HG02884 (cell line): ENCODE measurements around the gene ZNF384.

Experiments used
- ATAC-seq: cut with Tn5 transposase; IDR thresholded peaks from one replicate; pipeline ENCODE4 v1.9.1; 2021; ENCODE audit warnings: mild to moderate bottlenecking, moderate library complexity; ENCODE audit not compliant: unreplicated experiment

Gene ZNF384

DNA sequence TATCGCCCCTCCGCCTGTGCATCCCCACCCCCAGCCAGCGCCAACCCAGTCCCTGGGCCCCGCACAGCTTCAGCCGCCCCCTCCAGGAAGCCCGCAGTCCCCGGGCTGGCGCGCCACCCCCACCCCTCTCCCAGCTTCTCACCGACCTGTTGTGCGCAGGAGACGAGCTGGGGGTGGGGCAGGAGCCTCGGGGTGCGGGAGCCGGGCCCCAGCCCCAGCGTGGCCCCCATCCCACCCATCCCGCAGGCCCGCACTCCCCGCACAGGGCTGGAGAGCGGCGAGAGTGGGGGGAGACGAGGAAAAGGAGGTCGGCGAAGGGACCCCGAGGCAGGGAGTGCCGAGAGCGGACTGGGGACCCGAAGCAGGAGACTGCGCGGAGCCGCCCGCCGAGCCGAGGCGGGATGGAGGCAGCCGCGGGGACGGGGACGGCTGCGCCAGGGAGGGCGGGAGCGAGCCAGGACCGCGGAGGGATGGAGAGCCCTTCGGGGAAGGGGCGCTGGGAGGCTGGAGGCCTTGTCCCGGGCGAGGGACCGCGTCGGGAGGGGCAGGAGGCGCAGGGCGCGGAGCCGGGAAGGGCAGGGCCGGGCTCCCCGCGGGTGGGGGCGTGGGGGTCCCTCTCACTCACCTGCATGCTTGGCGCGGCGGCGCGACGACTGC is 10.9 kb upstream of the ZNF384 start:
- ATAC-seq = no peak

DNA sequence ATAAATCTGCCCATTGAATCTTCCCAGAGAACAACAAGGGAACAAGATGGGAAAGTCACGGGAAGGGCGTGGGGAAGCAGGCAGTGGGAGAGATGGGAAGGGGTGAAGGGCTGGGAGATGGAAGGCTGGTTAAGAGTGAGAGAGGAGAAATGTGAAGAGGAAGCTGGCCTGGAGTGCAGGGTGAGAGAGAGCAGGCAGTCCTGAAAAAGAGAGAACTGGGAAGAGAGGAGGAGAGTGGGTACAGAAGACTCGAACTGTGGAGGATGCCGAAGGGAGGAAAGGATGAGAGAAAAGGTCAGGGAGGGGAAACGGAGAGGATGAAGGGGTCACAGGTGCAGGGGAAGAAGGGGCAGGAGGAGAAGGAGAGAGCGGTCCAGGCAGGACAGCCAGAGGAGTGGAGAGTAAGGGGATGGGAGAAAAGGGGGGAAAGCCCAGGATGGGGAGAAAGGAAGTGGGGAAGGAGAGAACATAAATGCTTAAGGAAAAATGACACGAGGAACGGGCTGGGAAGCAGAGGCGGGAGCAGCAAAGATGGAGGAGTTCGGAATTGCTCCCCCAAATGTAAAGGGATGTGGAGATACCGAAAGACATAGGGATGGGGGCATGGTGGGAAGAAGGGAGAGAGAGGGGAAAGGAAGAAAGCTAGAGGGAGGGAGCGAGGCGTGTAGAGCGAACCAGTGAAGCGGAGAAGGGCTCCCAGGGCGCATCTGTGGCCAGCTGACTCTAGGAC is 10.2 kb upstream of the ZNF384 start:
- ATAC-seq = no peak

DNA sequence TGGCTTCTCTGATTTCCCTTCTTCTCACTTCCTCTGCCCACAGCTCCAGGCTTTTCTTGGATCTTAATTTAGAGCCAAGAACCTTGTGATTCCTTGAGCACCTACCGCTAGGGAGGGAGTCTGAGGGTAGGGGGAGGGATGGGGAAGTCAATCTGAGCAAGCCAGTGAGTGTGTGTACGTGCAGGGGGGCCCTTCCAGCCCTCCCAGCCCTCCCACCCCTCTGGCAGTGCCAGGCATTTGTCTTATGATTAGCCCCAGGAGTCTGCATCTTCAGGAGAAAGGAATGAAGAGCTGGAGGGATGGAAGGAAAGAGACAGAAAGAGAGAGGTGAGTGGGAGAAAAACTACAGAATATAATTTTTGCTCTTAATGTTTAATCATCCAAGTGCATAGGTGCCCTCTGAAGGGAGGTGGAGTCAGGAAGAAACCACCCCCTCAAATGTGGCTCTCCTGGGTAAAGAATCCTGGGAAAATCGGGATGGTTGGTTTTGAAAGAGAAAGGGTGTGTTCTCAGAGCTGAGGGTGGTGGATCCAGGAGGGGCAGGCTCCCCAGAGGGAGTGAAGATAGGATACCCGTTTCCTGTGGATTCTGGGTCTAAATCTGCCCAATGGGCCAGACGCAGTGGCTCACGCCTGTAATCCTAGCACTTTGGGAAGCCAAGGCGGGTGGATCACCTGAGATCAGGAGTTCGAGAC is 9.3 kb upstream of the ZNF384 start:
- no peak for ATAC-seq

DNA sequence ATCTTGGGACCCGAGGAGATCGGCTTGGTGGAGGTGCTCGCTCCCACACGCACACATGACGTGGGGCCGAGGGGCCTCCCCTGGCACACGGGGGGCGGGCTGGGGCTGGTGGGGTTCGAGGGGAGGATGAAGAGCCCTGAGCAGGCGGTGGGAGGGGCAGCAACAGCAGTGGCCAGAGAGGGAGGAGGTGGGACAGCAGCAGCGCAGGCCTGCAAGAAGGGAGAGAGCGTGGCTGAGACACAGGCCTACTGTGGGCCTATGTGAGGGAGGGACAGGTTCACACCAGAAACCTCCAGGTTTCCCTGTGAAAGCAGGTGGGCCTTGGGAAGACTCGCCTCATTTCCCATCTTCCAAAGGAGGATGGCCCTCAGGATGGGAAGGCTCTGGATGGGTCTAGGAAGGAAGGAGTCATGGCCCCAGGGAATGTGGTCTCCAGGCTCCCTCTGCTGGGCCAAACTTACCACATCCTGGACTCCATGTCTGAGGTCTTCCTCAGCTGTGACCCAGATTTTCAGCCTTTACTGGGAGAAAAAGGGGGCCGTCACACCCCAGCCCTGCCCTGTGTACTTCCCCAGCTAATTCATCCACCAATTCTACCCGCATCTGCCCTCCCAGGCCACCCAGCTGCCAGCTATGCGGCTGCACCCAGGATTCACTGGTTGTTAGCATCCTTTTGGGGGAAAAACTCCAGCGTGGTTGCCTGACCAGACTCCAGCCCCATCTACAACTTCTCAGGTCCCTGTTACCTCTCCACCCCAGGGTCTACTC is 8.6 kb upstream of the ZNF384 start:
- no peak for ATAC-seq

DNA sequence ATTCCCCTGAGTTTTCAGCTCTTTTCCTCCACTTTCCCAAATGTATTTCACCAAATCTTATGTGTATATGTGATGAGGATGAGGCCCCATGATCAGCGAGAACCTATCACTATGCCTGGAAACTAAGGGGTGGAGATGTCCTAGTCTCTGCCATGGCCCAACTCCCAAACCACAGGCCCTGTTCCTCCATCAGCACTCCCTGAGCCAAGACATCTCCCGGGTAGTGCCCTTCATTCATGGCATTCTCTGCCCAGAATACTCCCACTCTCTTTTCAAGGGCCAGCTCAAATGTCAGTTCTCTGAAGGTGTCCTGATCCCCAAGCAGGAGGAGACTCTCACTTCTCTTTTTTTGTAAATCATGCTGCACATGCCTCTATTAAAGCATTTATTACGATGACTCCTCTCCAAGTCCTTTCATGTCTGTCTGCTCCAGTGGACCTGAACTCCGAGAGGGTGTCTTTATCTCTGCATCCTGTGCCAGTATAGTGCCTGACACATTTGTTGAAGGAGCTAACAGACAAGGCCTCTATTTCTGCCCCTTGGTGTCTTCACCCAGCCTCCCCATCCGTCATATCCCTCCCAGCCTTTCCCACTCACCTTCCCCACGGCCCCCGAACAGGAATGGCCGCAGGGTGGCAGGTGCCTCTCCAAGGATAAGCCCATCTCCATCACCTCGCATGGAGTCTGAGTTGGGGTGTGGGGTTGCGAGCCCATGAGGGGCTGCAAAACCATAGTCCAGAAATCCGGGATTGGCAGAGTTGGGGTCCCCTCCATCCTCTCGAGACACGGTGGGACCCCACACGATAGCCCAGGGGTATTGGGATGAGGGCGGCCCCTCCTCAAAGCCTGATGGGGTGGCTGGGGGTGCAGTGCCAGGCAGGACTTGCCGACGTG is 7.8 kb upstream of the ZNF384 start:
- peak; percentile 48 for ATAC-seq

DNA sequence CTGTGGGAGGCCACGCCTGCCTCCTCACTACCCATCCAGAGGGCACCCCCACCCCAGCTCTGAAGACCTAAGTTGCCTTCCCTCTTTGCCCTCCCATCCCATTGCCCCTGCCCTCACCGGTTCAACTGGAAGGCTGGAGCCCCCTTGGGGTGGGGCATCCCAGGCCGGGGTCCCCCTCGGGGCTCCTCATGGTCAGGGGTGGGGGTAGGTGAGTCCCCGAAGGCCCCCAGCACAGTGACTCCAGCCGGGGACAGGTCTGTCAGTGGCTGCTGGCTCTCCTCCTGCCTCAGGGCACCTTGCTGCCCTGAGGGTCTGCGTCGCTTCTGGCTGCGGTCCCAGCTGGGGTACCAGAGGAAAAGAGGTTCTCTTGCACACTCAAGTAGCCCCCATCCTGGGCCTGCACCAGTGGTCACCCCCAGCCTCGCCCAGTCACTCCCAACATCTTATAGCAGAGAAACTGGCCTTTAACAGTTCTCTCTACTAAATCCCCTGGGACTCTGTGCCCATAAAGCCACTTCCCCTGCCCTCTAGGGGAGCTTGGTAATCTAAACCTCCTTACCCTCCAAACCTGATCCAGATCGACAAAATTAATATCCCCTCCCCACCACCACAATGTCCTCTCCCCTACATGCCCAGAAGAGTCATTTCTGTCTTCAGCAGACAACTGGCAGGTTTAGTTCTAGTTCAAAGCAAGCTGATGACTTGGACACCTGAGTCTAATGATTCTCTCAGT is 6.3 kb upstream of the ZNF384 start:
- no peak for ATAC-seq

DNA sequence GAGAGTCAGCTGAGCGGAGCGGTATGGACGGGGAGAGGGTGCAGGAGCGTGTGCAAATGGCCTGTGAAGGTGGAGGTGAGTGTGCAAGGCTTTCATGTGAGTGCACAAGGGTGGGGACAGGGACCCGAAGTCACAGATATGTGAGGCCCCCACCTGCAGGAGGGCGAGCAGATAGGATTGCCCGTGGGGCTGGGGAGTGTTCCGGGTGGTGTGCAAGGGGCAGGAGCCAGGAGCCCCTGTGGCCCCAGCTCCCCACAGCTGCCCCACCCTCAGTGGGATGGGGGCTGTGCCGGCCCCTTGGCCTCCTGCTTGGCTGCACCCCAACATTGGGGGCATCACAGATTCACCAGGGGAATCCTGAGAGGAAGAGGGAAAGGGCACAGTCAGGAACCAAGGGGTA is 5.5 kb upstream of the ZNF384 start:
- no peak for ATAC-seq

DNA sequence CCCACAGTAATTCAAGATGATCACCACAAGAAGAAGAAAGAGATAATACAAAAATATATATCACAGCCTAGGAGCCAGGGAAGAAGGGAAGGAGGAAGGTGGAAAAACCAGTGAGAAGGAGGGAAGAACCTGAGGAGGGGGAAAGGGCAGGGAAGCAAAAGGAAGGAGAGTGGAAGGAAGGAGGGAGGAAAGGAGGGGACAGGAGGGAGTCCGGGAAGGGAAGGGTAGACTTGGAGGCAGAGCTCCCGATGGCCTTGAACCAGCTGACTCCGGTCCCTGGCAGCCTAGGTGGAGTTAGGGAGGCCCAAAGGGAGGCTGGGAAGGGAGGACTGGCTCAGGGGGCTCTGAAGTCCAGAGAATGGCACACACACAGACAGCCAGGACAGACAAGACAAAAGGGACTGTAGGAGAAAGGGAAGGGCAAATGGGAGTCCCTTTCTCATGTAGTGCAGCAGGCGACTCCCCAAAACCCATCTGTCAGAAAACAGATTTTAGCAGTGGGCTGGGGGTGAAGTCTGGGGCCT is 4.7 kb upstream of the ZNF384 start:
- ATAC-seq = no peak

DNA sequence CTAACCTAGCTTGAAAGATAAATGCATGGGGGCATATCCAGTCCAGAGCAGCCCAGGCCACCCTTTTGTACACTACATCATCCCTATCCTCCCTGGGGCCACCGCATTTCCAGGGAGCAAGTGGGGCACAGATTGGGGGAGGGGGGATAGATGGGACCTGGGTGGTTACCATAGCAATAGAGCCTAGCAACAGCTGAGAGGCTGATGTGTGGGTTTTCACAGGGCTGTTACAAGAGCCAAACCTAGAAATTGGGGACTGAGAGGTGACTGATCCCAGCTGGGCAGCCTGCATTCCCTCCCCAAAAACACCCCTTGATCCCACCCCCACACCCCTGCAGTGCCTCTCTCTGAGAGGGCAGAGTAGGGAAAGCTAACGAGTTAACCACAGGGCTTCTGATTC is 3.7 kb upstream of the ZNF384 start:
- no peak for ATAC-seq

DNA sequence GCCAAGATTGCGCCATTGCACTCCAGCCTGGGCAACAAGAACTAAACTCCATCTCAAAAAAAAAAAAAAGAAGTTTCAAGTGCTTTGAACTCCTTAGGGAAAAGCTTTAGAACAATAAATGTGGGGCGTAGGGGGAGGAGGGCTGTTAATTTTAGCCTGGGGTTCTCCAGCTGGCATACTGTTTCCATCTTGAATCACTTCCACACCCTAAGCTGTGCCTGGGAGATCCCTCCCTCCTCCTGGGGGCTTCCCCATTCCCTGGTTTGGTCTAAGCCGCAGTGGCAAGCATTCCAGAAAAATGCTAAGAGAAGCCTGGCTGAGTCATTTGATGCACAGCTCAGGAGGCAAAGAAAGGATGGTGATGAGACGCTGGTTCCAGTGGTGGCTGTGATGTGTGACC is 2.3 kb upstream of the ZNF384 start:
- ATAC-seq = no peak

DNA sequence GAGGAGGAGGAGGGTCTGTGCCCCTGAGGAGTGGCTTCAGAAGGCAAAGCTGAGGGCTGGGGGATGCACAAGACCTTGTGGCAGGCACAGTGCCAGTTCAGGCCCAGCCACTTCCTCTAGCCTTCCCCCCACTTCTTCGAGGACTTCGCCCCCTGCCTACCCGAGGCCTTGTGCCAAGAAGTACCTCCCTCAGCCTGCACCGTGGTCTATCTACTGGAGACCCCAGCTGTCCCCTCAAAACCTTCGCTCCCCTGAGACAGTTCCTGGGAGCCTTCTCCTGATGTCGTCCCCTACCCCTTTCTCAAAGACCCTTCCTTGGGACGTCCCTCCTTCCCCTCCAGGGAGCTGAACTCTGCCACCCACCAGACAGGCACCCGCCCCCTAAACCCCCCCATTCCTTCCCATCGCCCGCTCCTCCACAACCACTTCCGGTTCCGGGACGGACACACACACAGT is 604 bp downstream of the ZNF384 start:
- ATAC-seq = no peak

DNA sequence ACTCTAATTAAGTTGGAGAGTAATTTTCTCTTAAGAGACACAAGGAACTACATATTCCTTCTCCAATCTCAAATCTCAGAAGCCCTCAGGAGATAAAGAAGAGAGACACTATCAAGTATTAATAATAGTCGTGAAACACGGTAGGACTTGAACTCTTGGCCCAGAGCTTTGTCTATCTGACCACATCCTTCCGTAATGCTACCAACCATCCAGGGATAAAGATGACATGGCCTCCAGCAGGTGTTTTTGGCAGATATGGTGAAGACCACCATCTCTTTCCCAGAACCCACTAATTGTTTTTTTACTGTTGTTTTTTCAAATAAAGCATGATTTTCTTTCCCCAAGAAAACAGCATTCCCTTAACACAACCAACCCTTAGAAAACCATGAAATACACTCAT is 3.4 kb downstream of the ZNF384 start:
- no peak for ATAC-seq

DNA sequence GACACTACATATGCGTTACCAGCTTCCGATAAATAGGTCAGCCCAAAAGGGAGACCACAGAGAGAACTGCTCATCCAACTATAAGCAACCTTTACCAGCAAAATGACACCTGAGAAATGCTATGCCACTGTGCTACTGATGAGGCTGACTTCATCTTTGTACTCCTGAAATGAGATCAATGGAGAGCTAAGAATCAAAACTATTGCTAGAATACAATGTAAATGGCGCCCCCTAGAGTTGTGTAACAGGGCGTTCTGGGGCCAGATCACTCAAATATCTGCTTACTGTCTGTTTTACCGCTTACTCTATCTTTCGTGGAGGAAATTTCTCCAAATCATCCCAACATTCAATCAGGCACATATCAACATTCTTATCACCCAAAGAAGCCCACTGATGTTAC is 4.6 kb downstream of the ZNF384 start:
- ATAC-seq = no peak

DNA sequence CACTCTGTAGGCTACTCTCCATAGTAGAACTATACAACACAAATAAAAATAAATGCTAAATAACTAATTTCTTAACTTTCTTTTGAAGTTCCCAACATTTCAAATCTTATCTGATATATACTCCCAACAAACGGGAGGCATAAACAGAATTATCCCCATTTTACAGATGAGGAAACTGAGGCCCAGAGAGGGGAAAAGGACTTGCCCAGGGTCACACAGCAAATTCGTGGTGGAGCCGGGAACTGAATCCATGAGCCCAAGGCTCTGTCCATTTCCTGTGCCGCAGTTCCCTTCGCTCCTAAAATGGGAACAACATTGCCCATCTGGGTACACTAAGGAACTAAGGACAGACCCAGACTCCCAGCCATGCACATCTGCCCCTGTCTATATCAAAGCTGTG is 12.2 kb downstream of the ZNF384 start:
- no peak for ATAC-seq

DNA sequence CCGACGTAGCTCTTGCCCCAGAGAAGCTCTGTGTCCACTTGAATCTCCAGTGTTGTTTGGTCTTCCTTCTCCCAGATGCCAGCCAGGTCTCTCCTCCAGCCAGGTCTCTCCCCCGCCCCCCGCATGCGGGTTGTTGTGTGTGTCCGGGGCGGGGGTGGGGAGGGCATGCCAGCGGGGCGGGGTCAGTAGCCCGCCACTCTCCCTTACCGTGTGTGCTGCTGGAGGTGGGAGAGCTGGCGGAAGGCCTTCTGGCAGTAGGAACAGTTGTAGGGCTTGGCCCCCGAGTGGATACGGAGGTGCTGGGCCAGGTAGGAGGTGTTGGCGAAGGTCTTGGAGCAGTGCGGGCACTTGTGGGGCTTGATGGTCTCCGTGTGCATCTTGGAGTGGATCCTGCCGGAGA is 17.0 kb downstream of the ZNF384 start:
- no peak for ATAC-seq

DNA sequence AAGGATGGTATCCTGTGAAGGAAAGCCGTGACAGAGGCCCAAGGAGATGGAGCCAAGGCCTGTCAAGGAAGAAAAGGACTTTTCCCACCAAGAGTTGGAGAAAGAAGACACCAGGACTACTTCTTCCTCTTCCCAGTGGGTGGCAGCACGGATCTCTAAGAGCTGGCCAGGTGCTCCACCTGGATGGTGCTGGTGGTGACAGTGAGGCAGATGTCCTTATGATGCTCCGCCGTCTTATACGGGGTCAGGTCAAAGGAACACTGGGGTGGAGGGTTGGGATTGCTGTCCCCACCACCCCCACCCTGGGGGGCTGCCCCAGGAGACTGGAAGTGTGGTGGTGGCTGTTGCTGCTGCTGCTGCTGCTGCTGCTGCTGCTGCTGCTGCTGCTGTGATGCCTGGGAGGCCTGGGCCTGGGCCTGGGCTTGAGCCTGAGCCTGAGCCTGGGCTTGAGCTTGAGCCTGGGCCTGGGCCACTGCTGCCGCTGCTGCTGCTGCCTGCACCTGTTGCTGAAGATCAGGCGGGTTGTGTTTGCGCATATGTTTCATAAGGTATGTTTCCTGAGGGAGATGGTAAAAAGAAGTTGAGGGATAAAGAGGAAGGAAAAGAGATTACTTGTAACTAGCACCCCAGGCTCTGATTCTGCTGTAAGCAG is 21.5 kb downstream of the ZNF384 start:
- no peak for ATAC-seq

DNA sequence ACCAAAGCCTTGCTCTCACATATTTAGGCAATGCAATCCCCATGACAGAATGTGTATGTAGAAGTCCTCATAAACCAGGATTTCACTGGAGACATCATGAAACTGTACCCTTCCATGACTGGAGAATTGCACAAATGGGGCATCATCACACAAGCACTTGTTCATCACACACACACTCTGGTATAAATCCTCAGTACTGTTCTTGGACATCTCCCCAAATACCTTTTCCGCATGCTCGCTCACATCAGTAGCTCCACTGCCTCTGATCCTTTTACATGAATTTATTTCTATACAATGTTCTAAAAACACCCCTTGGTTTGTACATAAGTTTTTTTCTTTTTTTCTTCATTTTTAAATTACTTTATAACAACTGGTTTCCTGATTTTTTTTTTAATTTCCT is 23.0 kb downstream of the ZNF384 start:
- ATAC-seq = no peak

DNA sequence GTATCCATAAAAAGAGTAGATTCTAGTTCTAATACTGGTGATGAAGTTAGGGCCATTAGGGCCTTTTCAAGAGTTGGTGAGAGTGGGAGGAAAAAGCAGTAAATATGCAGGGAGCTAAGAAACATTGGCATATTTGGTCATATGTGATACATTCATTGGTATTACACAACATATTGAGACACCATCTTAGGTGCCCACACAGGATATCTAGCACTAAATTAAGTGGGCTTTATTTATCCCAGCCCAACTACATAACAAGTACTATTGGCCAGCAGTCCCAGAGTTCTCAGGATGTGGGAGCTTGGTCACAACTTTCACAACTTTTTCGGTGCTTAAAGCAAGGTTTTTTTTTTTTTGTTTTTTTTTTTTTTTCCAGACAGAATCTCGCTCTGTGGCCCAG is 24.3 kb downstream of the ZNF384 start:
- no peak for ATAC-seq
